Neural progenitor cell (in vitro differentiated cells): Measurements from ENCODE around the gene APLF.

Experiments
- CTCF ChIP-seq: fragments of 200-600 bp; sonication (generic); IDR thresholded peaks from 2 replicates; pipeline ENCODE4 v1.5.1; 2017; ENCODE audit warnings: antibody characterized with exemption, mild to moderate bottlenecking
- EZH2 ChIP-seq: fragments of 200-600 bp; sonication (generic); IDR thresholded peaks from 2 replicates; pipeline ENCODE4 v1.6.1; 2017; ENCODE audit warnings: antibody characterized with exemption, mild to moderate bottlenecking, moderate library complexity
- EZH2phosphoT487 ChIP-seq: fragments of 200-600 bp; sonication (generic); IDR thresholded peaks from 2 replicates; pipeline ENCODE4 v1.6.1; 2017; ENCODE audit warnings: antibody characterized with exemption

DNA sequence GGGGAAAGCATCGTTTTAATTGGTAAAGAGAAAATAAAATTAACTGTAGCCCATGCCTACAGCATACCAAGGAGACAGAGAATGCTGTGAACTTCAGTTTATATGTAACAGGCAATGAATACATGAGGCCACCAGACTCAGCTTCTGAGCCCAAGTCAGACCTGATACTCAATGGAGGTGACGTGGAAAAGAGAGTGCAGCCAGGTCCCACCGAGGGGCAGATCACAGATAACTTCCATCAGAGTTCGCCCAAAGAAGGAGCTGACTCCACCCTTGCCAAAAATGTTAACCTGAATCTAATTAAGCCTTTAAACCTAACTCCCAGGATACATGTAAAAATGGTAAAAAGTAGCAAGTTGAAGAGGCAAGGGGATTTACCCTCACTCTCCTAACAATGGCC lies 123.8 kb downstream of the APLF start:
- TF ChIP-seq CTCF (no peak), EZH2phosphoT487 (no peak), EZH2 (no peak)
